ES-I3 (cell line): ENCODE results near the gene LIMK2.

ENCODE experiments used
- H3K36me3 ChIP-seq: 2 replicates; pipeline ENCODE4 v1.6.1; 2013; ENCODE audit warnings: mild to moderate bottlenecking, low read length, control low read depth, moderate library complexity; ENCODE audit not compliant: insufficient read depth
- H3K4me1 ChIP-seq: 2 replicates; pipeline ENCODE4 v1.6.1; 2013; ENCODE audit warnings: mild to moderate bottlenecking, control low read depth, low read length; ENCODE audit not compliant: insufficient read depth
- H3K9ac ChIP-seq: 2 replicates; pipeline ENCODE4 v1.6.1; 2013; ENCODE audit warnings: low read depth, mild to moderate bottlenecking, low read length, moderate library complexity
- H3K9me3 ChIP-seq: 2 replicates; pipeline ENCODE4 v1.6.1; 2013; ENCODE audit warnings: mild to moderate bottlenecking, low read length, moderate library complexity; ENCODE audit not compliant: control insufficient read depth, insufficient read depth

LIMK2 gene

GRCh38 chr22:31279327-31279669, 67.2 kb downstream of the LIMK2 start:
- no peak overlapping the region for H3K9ac ChIP-seq
- H3K9me3 ChIP-seq, result no peaks in the 10 kb centered on the region
- no peaks in the 10 kb centered on the region for H3K4me1 ChIP-seq
- peaks cover 13% of the 10 kb centered on the region for H3K36me3 ChIP-seq

GRCh38 chr22:31279821-31280505, 67.9 kb downstream of the LIMK2 start:
- H3K36me3 ChIP-seq, result peaks cover 7% of the 10 kb centered on the region

GRCh38 chr22:31281733-31282132, 69.6 kb downstream of the LIMK2 start:
- H3K9me3 ChIP-seq, result no peaks in the 10 kb centered on the region
- no peaks in the 10 kb centered on the region for H3K4me1 ChIP-seq
- H3K36me3 ChIP-seq, result peaks cover 3% of the 10 kb centered on the region; the same call in 1 of the 2 replicates
- H3K9ac ChIP-seq, result no peak overlapping the region

More at GRCh38 chr22:31279821-31280505, 67.9 kb downstream of the LIMK2 start:
- no peak overlapping the region for H3K9ac ChIP-seq
- no peaks in the 10 kb centered on the region for H3K9me3 ChIP-seq
- H3K4me1 ChIP-seq, result no peaks in the 10 kb centered on the region

GRCh38 chr22:31282748-31283468, 70.8 kb downstream of the LIMK2 start:
- peaks cover 3% of the 10 kb centered on the region; the same call in 1 of the 2 replicates for H3K36me3 ChIP-seq
- H3K4me1 ChIP-seq, result no peaks in the 10 kb centered on the region
- H3K9ac ChIP-seq, result no peak overlapping the region

GRCh38 chr22:31284281-31285155, 72.4 kb downstream of the LIMK2 start:
- Histone ChIP-seq H3K4me1 (no peaks in the 10 kb centered on the region), H3K36me3 (no peaks in the 10 kb centered on the region; the same call in 1 of the 2 replicates)

More at GRCh38 chr22:31282748-31283468, 70.8 kb downstream of the LIMK2 start:
- H3K9me3 ChIP-seq, result no peaks in the 10 kb centered on the region

GRCh38 chr22:31286360-31287255, 74.5 kb downstream of the LIMK2 start:
- H3K9ac ChIP-seq, result no peak overlapping the region
- H3K36me3 ChIP-seq, result no peaks in the 10 kb centered on the region
- H3K4me1 ChIP-seq, result no peaks in the 10 kb centered on the region
- no peaks in the 10 kb centered on the region for H3K9me3 ChIP-seq

More at GRCh38 chr22:31284281-31285155, 72.4 kb downstream of the LIMK2 start:
- no peak overlapping the region for H3K9ac ChIP-seq
- no peaks in the 10 kb centered on the region for H3K9me3 ChIP-seq

GRCh38 chr22:31287818-31288495, 75.9 kb downstream of the LIMK2 start:
- Histone ChIP-seq H3K4me1 (no peaks in the 10 kb centered on the region), H3K9ac (no peak overlapping the region), H3K36me3 (no peaks in the 10 kb centered on the region), H3K9me3 (no peaks in the 10 kb centered on the region)

- no peaks in the 10 kb centered on the region for H3K36me3 ChIP-seq
Measured at GRCh38 chr22:31288496-31289240, 76.6 kb downstream of the LIMK2 start.

GRCh38 chr22:31289344-31289743, 77.2 kb downstream of the LIMK2 start:
- Histone ChIP-seq H3K9me3 (no peaks in the 10 kb centered on the region), H3K9ac (no peak overlapping the region), H3K4me1 (no peaks in the 10 kb centered on the region), H3K36me3 (no peaks in the 10 kb centered on the region)

More at GRCh38 chr22:31288496-31289240, 76.6 kb downstream of the LIMK2 start:
- no peaks in the 10 kb centered on the region for H3K9me3 ChIP-seq
- no peaks in the 10 kb centered on the region for H3K4me1 ChIP-seq
- no peak overlapping the region for H3K9ac ChIP-seq

GRCh38 chr22:31290494-31291471, 78.7 kb downstream of the LIMK2 start:
- Histone ChIP-seq H3K9ac (peak overlapping the region; percentile 92), H3K4me1 (no peaks in the 10 kb centered on the region), H3K36me3 (no peaks in the 10 kb centered on the region), H3K9me3 (no peaks in the 10 kb centered on the region)

- Histone ChIP-seq H3K9ac (peak overlapping the region; percentile 92; the same call in 1 of the 2 replicates), H3K4me1 (no peaks in the 10 kb centered on the region), H3K9me3 (no peaks in the 10 kb centered on the region), H3K36me3 (no peaks in the 10 kb centered on the region)
Measured at GRCh38 chr22:31291481-31292235, 79.6 kb downstream of the LIMK2 start.
